GM12878 (cell line): ENCODE results near the gene CTRB2. TPM values are rescaled to one million over a fixed set of nuclear protein-coding genes. Genes with fewer than 3 reads are reported as not detected.

Experiments
- ATAC-seq: fragments of 200-7000 bp; cut with Tn5 transposase; 3 replicates; pipeline ENCODE4 v1.9.1; 2020; ENCODE audit warnings: mild to moderate bottlenecking, moderate library complexity
- BruUV-seq: library from RNA; stranded (reverse); fragments of 400-500 nt; replicated peaks from 2 replicates; lab custom pipeline; 2021; lab: Mats Ljungman, UMichigan
- CTCF ChIA-PET: fragments of 300-600 bp; sonication (Branson Sonifier 250); formaldehyde crosslinking; extraction: SDS; loops from one replicate; lab custom pipeline; 2021; ENCODE audit warnings: inconsistent platforms; lab: Yijun Ruan, JAX
- POLR2A ChIA-PET: fragments of 350-600 bp; formaldehyde crosslinking; extraction: SDS; loops from one replicate; lab custom pipeline; 2021; ENCODE audit warnings: inconsistent platforms; lab: Charles Lee
- RAD21 ChIA-PET: fragments of 300-600 bp; sonication (Branson Sonifier 250); formaldehyde crosslinking; loops from one replicate; lab custom pipeline; 2023; ENCODE audit warnings: antibody characterized with exemption; ENCODE audit not compliant: unreplicated experiment; lab: Charles Lee
- SMC1A ChIA-PET: fragments of 300-600 bp; sonication (Branson Sonifier 250); formaldehyde crosslinking; loops from one replicate; lab custom pipeline; 2023; ENCODE audit not compliant: unreplicated experiment, uncharacterized antibody; lab: Charles Lee
- DNase-seq: peaks from one replicate; pipeline ENCODE4 v3.0.0-alpha.2; 2011; ENCODE audit warnings: low read depth, low spot score
- FAIRE-seq: peaks from 3 replicates; lab custom pipeline; 2011; peaks lifted over from hg19 to GRCh38; lab: Jason Lieb, UNC
- H2AFZ ChIP-seq: 2 replicates; pipeline ENCODE4 v1.6.0; 2011; ENCODE audit warnings: low read depth, low read length, control low read depth; ENCODE audit not compliant: control insufficient read depth
- H3K27ac ChIP-seq: 2 replicates; pipeline ENCODE4 v1.5.1; 2011; ENCODE audit warnings: control low read depth; ENCODE audit not compliant: control insufficient read depth, insufficient read depth
- H3K27me3 ChIP-seq, 2 experiments: replicated peaks in 1 of 2; 2 replicates each; pipeline versions ENCODE4 v1.6.0 to v1.6.1; 2011; ENCODE audit warnings: low read length in 1 of 2; ENCODE audit not compliant: control insufficient read depth in 2 of 2, insufficient read depth in 2 of 2
- H3K36me3 ChIP-seq, 2 experiments: 2 replicates each; pipeline ENCODE4 v1.5.1; 2011; ENCODE audit warnings: low read length in 1 of 2; ENCODE audit not compliant: control insufficient read depth in 2 of 2, insufficient read depth in 2 of 2
- H3K4me1 ChIP-seq: 2 replicates; pipeline ENCODE4 v1.6.1; 2011; ENCODE audit warnings: mild to moderate bottlenecking, low read length, moderate library complexity, mixed read lengths; ENCODE audit not compliant: control insufficient read depth, insufficient read depth
- H3K4me2 ChIP-seq: 2 replicates; pipeline ENCODE4 v1.6.0; 2011; ENCODE audit warnings: control low read depth; ENCODE audit not compliant: control insufficient read depth, insufficient read depth
- H3K4me3 ChIP-seq: fragments of 200-600 bp; sonication (generic); 2 replicates; pipeline ENCODE4 v1.5.1; 2016
- H3K79me2 ChIP-seq: 2 replicates; pipeline ENCODE4 v1.6.0; 2011; ENCODE audit warnings: low read length; ENCODE audit not compliant: control insufficient read depth, insufficient read depth
- H3K9ac ChIP-seq: 2 replicates; pipeline ENCODE4 v1.8.0; 2011; ENCODE audit warnings: low read length, control low read depth, mixed read lengths; ENCODE audit not compliant: control insufficient read depth, insufficient read depth
- H3K9me3 ChIP-seq: replicated peaks from 3 replicates; pipeline ENCODE4 v1.5.1; 2011; ENCODE audit warnings: mild to moderate bottlenecking, low read length; ENCODE audit not compliant: control insufficient read depth, insufficient read depth
- H4K20me1 ChIP-seq: 2 replicates; pipeline ENCODE4 v1.6.0; 2011; ENCODE audit not compliant: control insufficient read depth, insufficient read depth
- CBFB ChIP-seq: IDR thresholded peaks from 2 replicates; pipeline ENCODE4 v1.6.1; 2016; ENCODE audit warnings: antibody characterized with exemption, low read depth
- NFIC ChIP-seq: IDR thresholded peaks from 2 replicates; pipeline ENCODE4 v1.6.1; 2012; ENCODE audit warnings: low read depth, mild to moderate bottlenecking, inconsistent platforms, low read length, moderate library complexity
- STAT3 ChIP-seq: IDR thresholded peaks from 2 replicates; pipeline ENCODE4 v1.6.1; 2011; ENCODE audit warnings: low read depth, low read length, improper control_type of control experiment
- WGBS: methylation state at CpG from one replicate; pipeline ENCODE4 v1.1.6; 2016; ENCODE audit warnings: low lambda C conversion rate; ENCODE audit not compliant: insufficient replicate concordance, insufficient coverage; ENCODE audit errors: missing lambda C conversion rate; 5-methylcytosine and 5-hydroxymethylcytosine counted together
- in situ Hi-C: fragments of 300-500 bp; cut with MboI; formaldehyde crosslinking; loops from 9 replicates; pipeline ENCODE4 v1.14.3; 2018; ENCODE audit warnings: mixed read lengths
- intact Hi-C: fragments of 100-400 bp; cut with micrococcal nuclease; formaldehyde crosslinking; loops from one replicate; pipeline ENCODE4 v1.14.2; 2022; ENCODE audit not compliant: unreplicated experiment
- polyA plus RNA-seq, 11 experiments: library from polyadenylated mRNA; depleted of rRNA in 4 of 11; unstranded in 6 of 11; stranded (reverse) in 5 of 11; fragments of >200 nt; fragmentation: Nextera tagmentation in 4 of 11; fragmentation: Illumina TruSeq in 1 of 11; extraction: Ambion mirVana in 4 of 11; extraction: Trizol in 1 of 11; gene quantifications; 1 replicate in 1 of 11; 2 replicates in 10 of 11; pipeline versions ENCODE4 v1.2.1 to v1.2.3, GENCODE V29; 2011 to 2016; ENCODE audit warnings: inconsistent platforms in 2 of 11, missing spikeins in 2 of 11, low read depth in 1 of 11
- total RNA-seq, 4 experiments: library from RNA; depleted of rRNA in 3 of 4; stranded (reverse); fragments of >200 nt in 3 of 4; fragmentation: Illumina TruSeq in 1 of 4; extraction: Trizol in 1 of 4; gene quantifications; 2 replicates each; pipeline versions ENCODE4 v1.2.1 to v1.2.3, GENCODE V29; 2013 to 2021
- TF ChIP-seq, protein P1 (sequence below): fragments of 450-650 bp; formaldehyde crosslinking; IDR thresholded peaks from 2 replicates; pipeline ENCODE4 v1.4.0; 2020; ENCODE audit warnings: mild to moderate bottlenecking, moderate library complexity

The CTRB2 gene
- total and polyA plus RNA-seq, 10 of the 15 experiments (the other 5 are each of a cell fraction or from before 2014, with no cell fraction given): 9.4 TPM; not detected in 9

DNA sequence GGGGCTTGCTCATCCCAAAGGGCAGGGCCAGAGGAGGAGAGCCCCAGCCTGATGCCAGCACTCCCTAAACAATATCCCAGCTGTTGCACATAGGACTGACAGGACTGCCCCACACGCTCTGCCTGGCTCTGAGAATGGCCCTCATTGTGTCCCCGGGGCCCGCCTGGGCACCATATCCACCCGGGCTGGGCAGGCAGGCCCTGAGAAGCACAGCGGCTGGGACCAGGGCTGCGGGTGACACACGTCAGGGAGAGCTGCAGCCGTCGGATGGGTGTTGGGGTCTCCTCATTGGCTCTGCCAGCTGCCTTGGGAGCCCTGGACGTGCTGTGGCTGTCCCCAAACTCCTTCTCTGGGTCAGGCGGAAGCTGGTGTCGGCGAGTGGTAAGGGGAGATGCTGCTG is 40.3 kb upstream of the CTRB2 start:
- no peak for TF ChIP-seq NFIC
- no peak for TF ChIP-seq STAT3
- no peak for TF ChIP-seq CBFB
- TF ChIP-seq, protein P1, sequence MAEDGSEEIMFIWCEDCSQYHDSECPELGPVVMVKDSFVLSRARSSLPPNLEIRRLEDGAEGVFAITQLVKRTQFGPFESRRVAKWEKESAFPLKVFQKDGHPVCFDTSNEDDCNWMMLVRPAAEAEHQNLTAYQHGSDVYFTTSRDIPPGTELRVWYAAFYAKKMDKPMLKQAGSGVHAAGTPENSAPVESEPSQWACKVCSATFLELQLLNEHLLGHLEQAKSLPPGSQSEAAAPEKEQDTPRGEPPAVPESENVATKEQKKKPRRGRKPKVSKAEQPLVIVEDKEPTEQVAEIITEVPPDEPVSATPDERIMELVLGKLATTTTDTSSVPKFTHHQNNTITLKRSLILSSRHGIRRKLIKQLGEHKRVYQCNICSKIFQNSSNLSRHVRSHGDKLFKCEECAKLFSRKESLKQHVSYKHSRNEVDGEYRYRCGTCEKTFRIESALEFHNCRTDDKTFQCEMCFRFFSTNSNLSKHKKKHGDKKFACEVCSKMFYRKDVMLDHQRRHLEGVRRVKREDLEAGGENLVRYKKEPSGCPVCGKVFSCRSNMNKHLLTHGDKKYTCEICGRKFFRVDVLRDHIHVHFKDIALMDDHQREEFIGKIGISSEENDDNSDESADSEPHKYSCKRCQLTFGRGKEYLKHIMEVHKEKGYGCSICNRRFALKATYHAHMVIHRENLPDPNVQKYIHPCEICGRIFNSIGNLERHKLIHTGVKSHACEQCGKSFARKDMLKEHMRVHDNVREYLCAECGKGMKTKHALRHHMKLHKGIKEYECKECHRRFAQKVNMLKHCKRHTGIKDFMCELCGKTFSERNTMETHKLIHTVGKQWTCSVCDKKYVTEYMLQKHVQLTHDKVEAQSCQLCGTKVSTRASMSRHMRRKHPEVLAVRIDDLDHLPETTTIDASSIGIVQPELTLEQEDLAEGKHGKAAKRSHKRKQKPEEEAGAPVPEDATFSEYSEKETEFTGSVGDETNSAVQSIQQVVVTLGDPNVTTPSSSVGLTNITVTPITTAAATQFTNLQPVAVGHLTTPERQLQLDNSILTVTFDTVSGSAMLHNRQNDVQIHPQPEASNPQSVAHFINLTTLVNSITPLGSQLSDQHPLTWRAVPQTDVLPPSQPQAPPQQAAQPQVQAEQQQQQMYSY (CRISPR knock-in tag): no peak
- RAD21 ChIA-PET: interaction anchor here (1.0 kb wide), 1 partner anchor 133 kb away, joined by 3 read pairs; no protein-coding TSS in a partner anchor
- intact Hi-C loops: no loop called here
- CTCF ChIA-PET: interaction anchor here (0.6 kb wide), 2 partner anchors 58 to 270 kb away, joined by 3 read pairs; no protein-coding TSS in a partner anchor
- no peaks in the 10 kb centered on the region for H3K9me3 ChIP-seq
- 89% methylated on average over 13 of the region's 13 CpGs for WGBS
- H3K27ac ChIP-seq: no peak overlapping the region
- no peaks in the 10 kb centered on the region for H3K36me3 ChIP-seq
- no peak for FAIRE-seq
- in situ Hi-C loops: no loop called here
- no peak overlapping the region for H2AFZ ChIP-seq
- H4K20me1 ChIP-seq: peaks cover 11% of the 10 kb centered on the region
- no peak for ATAC-seq
- 0 out of 4 replicates have a peak, but pooled peaks cover 0 to 4% of the 10 kb centered on the region in 2 experiments for H3K27me3 ChIP-seq
- no peak overlapping the region for H3K4me3 ChIP-seq
- DNase-seq: no peak
- H3K4me1 ChIP-seq: peaks cover 24% of the 10 kb centered on the region
- POLR2A ChIA-PET: no interaction called here
- no peak overlapping the region for H3K9ac ChIP-seq
- no TSS peak for BruUV-seq
- SMC1A ChIA-PET: interaction anchor here (1.0 kb wide), 1 partner anchor 8 kb away, joined by 3 read pairs; no protein-coding TSS in a partner anchor
- no peaks in the 10 kb centered on the region; the same call in 1 of the 2 replicates for H3K79me2 ChIP-seq
- no peak overlapping the region for H3K4me2 ChIP-seq
